K562 (cell line): ENCODE data around the gene STOML3. TPM values are rescaled to one million over a fixed set of nuclear protein-coding genes. Genes with fewer than 3 reads are reported as not detected.

Source experiments
- CBX3 ChIP-seq, 2 experiments: IDR thresholded peaks; 1 replicate in 1 of 2; 2 replicates in 1 of 2; pipeline ENCODE4 v1.6.1; 2012; ENCODE audit warnings: inconsistent platforms in 2 of 2, low read length in 2 of 2, borderline replicate concordance in 1 of 2, control low read depth in 1 of 2
- GMEB1 ChIP-seq: fragments of 250-450 bp; sonication (Bioruptor Pico); IDR thresholded peaks from 2 replicates; pipeline ENCODE4 v1.4.0; 2020; ENCODE audit warnings: mild to moderate bottlenecking
- IRF2 ChIP-seq: sonication (generic); formaldehyde crosslinking; IDR thresholded peaks from 2 replicates; pipeline ENCODE4 v1.8.1; 2022; ENCODE audit warnings: mild to moderate bottlenecking, missing genetic modification reagents
- LCOR ChIP-seq: sonication (generic); formaldehyde crosslinking; IDR thresholded peaks from 2 replicates; pipeline ENCODE4 v1.8.0; 2022; ENCODE audit warnings: mild to moderate bottlenecking, missing genetic modification reagents
- MAFF ChIP-seq: IDR thresholded peaks from 2 replicates; pipeline ENCODE4 v1.6.1; 2012; ENCODE audit warnings: low read length, improper control_type of control experiment
- MBD2 ChIP-seq: sonication (generic); IDR thresholded peaks from 2 replicates; pipeline ENCODE4 v1.6.1; 2016; ENCODE audit warnings: low read depth, borderline replicate concordance
- MNT ChIP-seq, 2 experiments: fragments of 450-650 bp; conservative IDR thresholded peaks; 2 replicates each; pipeline ENCODE4 v1.6.1; 2017; ENCODE audit warnings: mild to moderate bottlenecking in 2 of 2, moderate library complexity in 2 of 2
- POLR2B ChIP-seq: fragments of 450-650 bp; IDR thresholded peaks from 2 replicates; pipeline ENCODE4 v1.6.1; 2018; ENCODE audit warnings: low read depth; ENCODE audit not compliant: partially characterized antibody
- RBM14 ChIP-seq: fragments of 200-400 bp; formaldehyde crosslinking; IDR thresholded peaks from 2 replicates; pipeline ENCODE4 v1.6.1; 2018; ENCODE audit warnings: low read depth, mild to moderate bottlenecking, low read length, moderate library complexity, borderline replicate concordance; ENCODE audit not compliant: insufficient read depth
- RUNX1 ChIP-seq: sonication (generic); IDR thresholded peaks from 2 replicates; pipeline ENCODE4 v1.6.1; 2016; ENCODE audit warnings: antibody characterized with exemption, low read depth
- TCF3 ChIP-seq: sonication (generic); formaldehyde crosslinking; IDR thresholded peaks from 2 replicates; pipeline ENCODE4 v1.4.0; 2020; ENCODE audit warnings: mild to moderate bottlenecking, missing genetic modification reagents
- TEAD1 ChIP-seq, 2 experiments: fragments of 450-650 bp in 1 of 2; sonication (generic) in 1 of 2; formaldehyde crosslinking; IDR thresholded peaks; 2 replicates each; pipeline versions ENCODE4 v1.4.0 to v1.8.0; 2020 to 2022; ENCODE audit warnings: mild to moderate bottlenecking in 2 of 2, missing genetic modification reagents in 1 of 2
- THAP12 ChIP-seq: fragments of 250-450 bp; sonication (Bioruptor Pico); IDR thresholded peaks from 2 replicates; pipeline ENCODE4 v1.9.0; 2021; ENCODE audit warnings: mild to moderate bottlenecking, inconsistent platforms
- XRCC3 ChIP-seq: fragments of 450-650 bp; IDR thresholded peaks from 2 replicates; pipeline ENCODE4 v1.6.1; 2017; ENCODE audit warnings: mild to moderate bottlenecking, moderate library complexity
- ZC3H8 ChIP-seq: fragments of 450-650 bp; IDR thresholded peaks from 2 replicates; pipeline ENCODE4 v1.6.1; 2017
- ZNF431 ChIP-seq: sonication (generic); formaldehyde crosslinking; IDR thresholded peaks from 2 replicates; pipeline ENCODE4 v1.8.0; 2022; ENCODE audit warnings: mild to moderate bottlenecking, missing genetic modification reagents
- ZNF561 ChIP-seq: fragments of 450-650 bp; formaldehyde crosslinking; conservative IDR thresholded peaks from 2 replicates; pipeline ENCODE4 v1.4.0; 2020; ENCODE audit warnings: mild to moderate bottlenecking, moderate library complexity
- ZNF696 ChIP-seq: fragments of 250-450 bp; sonication (Bioruptor Pico); conservative IDR thresholded peaks from 2 replicates; pipeline ENCODE4 v1.4.0; 2020; ENCODE audit warnings: mild to moderate bottlenecking, moderate library complexity
- ZNF740 ChIP-seq, 3 experiments: fragments of 200-800 bp in 1 of 3; sonication (Bioruptor generic) in 1 of 3; sonication (generic) in 1 of 3; formaldehyde crosslinking in 1 of 3; IDR thresholded peaks; 2 replicates each; pipeline versions ENCODE4 v1.6.1 to v1.8.0; 2016 to 2022; ENCODE audit warnings: mild to moderate bottlenecking in 2 of 3, missing compliant biosample characterization in 2 of 3, missing genetic modification characterization in 2 of 3, missing genetic modification reagents in 1 of 3
- polyA plus RNA-seq, 8 experiments: library from polyadenylated mRNA; depleted of rRNA in 4 of 8; stranded (reverse) in 5 of 8; unstranded in 3 of 8; fragments of >200 nt; fragmentation: Nextera tagmentation in 2 of 8; fragmentation: Illumina TruSeq in 1 of 8; extraction: Ambion mirVana in 2 of 8; extraction: Trizol in 1 of 8; gene quantifications; 2 replicates each; pipeline versions ENCODE4 v1.2.1 to v1.2.3, GENCODE V29; 2011 to 2014; ENCODE audit warnings: inconsistent platforms in 1 of 8, missing spikeins in 1 of 8
- total RNA-seq, 7 experiments: library from RNA; depleted of rRNA in 6 of 7; stranded (reverse); fragments of >200 nt in 6 of 7; fragmentation: Illumina TruSeq in 2 of 7; extraction: Trizol in 2 of 7; gene quantifications; 2 replicates each; pipeline versions ENCODE4 v1.2.1 to v1.2.3, GENCODE V29; 2011 to 2021; ENCODE audit warnings: low replicate concordance in 1 of 7

STOML3 gene
- total and polyA plus RNA-seq, 9 of the 15 experiments (the other 6 are each of a cell fraction or from before 2014, with no cell fraction given) = 0.04 TPM; not detected in 8

GRCh38 chr13:39037880-39038568 lies 47.4 kb upstream of the STOML3 start, which contains the start of the genes NHLRC3 and PROSER1 (continued):
- TF ChIP-seq MAFF = no peak
- no peak for TF ChIP-seq ZNF431 (CRISPR knock-in tag)
- TF ChIP-seq ZNF561 (CRISPR knock-in tag) = no peak
- TF ChIP-seq MNT (conservative IDR thresholded peaks at IDR 0.05) = peak in 1 of 2 experiments; percentile 68; a peak in 2 of 4 replicates
- peak; percentile 29; the same call in 1 of the 2 replicates for TF ChIP-seq MBD2
- TF ChIP-seq ZNF740 (CRISPR knock-in tag; IDR thresholded peaks at IDR 0.05) = no peak
- TF ChIP-seq ZNF740 (tag; IDR thresholded peaks at IDR 0.05) = no peak
- no peak for TF ChIP-seq XRCC3
- TF ChIP-seq RBM14 = no peak
- TF ChIP-seq GMEB1 (CRISPR knock-in tag) = no peak
- TF ChIP-seq TCF3 (CRISPR knock-in tag) = no peak
- TF ChIP-seq TEAD1 (CRISPR knock-in tag; IDR thresholded peaks at IDR 0.05) = 0 out of 4 replicates have a peak, but pooled peaks of 1 of the 2 experiments have one; percentile 56
- TF ChIP-seq ZNF696 (CRISPR knock-in tag) = no peak
- TF ChIP-seq CBX3 (IDR thresholded peaks at IDR 0.05; ENCODE audit: borderline replicate concordance in 1 of 2, low read length in 2 of 2) = no peak
- no peak for TF ChIP-seq ZC3H8
- TF ChIP-seq IRF2 (CRISPR knock-in tag) = no peak
- no peak for TF ChIP-seq RUNX1
- peak; percentile 27 for TF ChIP-seq POLR2B
- TF ChIP-seq THAP12 (CRISPR knock-in tag) = 0 out of 2 replicates have a peak, but pooled peaks have one; percentile 42
- peak; percentile 64; the same call in 1 of the 2 replicates for TF ChIP-seq LCOR (CRISPR knock-in tag)
